GM10847 (cell line): ENCODE measurements around the gene MIP.

ENCODE experiments used
- POLR2A ChIP-seq: IDR thresholded peaks from 2 replicates; pipeline ENCODE4 v1.6.1; 2011; ENCODE audit not compliant: insufficient read length; ENCODE audit errors: extremely low read depth

MIP gene

GRCh38 chr12:56413392-56413791 lies 41.1 kb downstream of the MIP start:
- TF ChIP-seq POLR2A, result no peak

- no peak for TF ChIP-seq POLR2A
Measured at GRCh38 chr12:56411781-56412639, 42.4 kb downstream of the MIP start.

GRCh38 chr12:56410768-56411167 lies 43.7 kb downstream of the MIP start:
- no peak for TF ChIP-seq POLR2A

- TF ChIP-seq POLR2A, result no peak
Measured at GRCh38 chr12:56408799-56409417, 45.5 kb downstream of the MIP start.
